Spleen (tissue), 7 donors: Measurements from ENCODE around the gene DNM1L.

ENCODE experiments used
- CTCF ChIP-seq, 11 experiments: fragments of 200-600 bp in 7 of 11; fragments of 450-650 bp in 4 of 11; sonication (generic) in 4 of 11; IDR thresholded peaks in 8 of 11; conservative IDR thresholded peaks in 3 of 11; 1 replicate in 7 of 11; 2 replicates in 4 of 11; pipeline versions ENCODE4 v1.4.0 to v1.8.0; 2016 to 2021; ENCODE audit warnings: antibody characterized with exemption in 11 of 11, inconsistent platforms in 4 of 11, mild to moderate bottlenecking in 1 of 11
- POLR2A ChIP-seq, 3 donors: fragments of 450-650 bp; IDR thresholded peaks; one replicate each; pipeline ENCODE4 v1.5.1; 2017; ENCODE audit warnings: antibody characterized with exemption in 3 of 3, mild to moderate bottlenecking in 1 of 3
- POLR2AphosphoS5 ChIP-seq, 3 donors: sonication (generic); formaldehyde crosslinking; IDR thresholded peaks; one replicate each; pipeline ENCODE4 v1.5.1; 2017; ENCODE audit warnings: antibody characterized with exemption in 3 of 3
- donor health status: DM: no; HTN: no; CAD: no; lungs with moderate emphysema.
- donor health status: DM: no; HTN: no; CAD: no.
- donor health status: DM: no; HTN: no; CAD: no.

DNA sequence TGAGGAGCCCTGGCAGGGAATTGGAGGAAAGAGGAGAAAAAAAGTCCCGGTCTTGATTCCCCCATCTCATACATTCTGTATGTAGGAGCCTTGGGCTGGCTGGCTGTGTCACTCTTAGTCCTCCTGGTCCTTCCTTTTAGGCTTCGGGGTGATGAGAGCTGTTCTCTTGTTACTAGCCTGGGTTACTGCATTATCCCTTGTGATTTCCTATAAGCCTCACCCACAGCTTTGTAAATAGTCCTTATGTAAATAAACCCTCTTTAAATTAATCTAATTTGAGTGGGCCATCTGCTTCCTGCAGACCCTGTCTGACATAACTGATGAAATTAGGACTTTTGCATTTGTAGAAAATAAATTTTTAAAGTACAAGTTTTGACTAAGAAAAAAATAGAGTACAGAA is 19.2 kb downstream of the DNM1L start:
- no peak for TF ChIP-seq CTCF (IDR thresholded peaks at IDR 0.05 in 8 of 11, conservative IDR thresholded peaks at IDR 0.05 in 3 of 11)
- no peak for TF ChIP-seq POLR2A (IDR thresholded peaks at IDR 0.05)
- TF ChIP-seq POLR2AphosphoS5 (IDR thresholded peaks at IDR 0.05), result no peak
